HepG2 (cell line): ENCODE measurements around the gene MED23. TPM values are rescaled to one million over a fixed set of nuclear protein-coding genes. Genes with fewer than 3 reads are reported as not detected.

ENCODE experiments used
- ASH2L ChIP-seq: fragments of 300-600, 200-600 bp; sonication (generic); IDR thresholded peaks from 2 replicates; pipeline ENCODE4 v1.7.0; 2017; ENCODE audit warnings: low read depth, mild to moderate bottlenecking, moderate library complexity, mixed read lengths, low read length; ENCODE audit not compliant: insufficient read length
- GABPB1 ChIP-seq: IDR thresholded peaks from 2 replicates; pipeline ENCODE4 v1.6.1; 2016; ENCODE audit warnings: mild to moderate bottlenecking, missing genetic modification reagents, moderate library complexity, missing compliant biosample characterization
- MBD4 ChIP-seq: IDR thresholded peaks from 2 replicates; pipeline ENCODE4 v1.6.1; 2012; ENCODE audit warnings: low read length, inconsistent platforms, borderline replicate concordance
- NR2F1 ChIP-seq, 2 experiments: fragments of 450-650 bp in 1 of 2; formaldehyde crosslinking in 1 of 2; IDR thresholded peaks; 2 replicates each; pipeline versions ENCODE4 v1.5.0 to v1.6.1; 2016 to 2020; ENCODE audit warnings: mild to moderate bottlenecking in 1 of 2, missing compliant biosample characterization in 1 of 2, missing genetic modification reagents in 1 of 2, moderate library complexity in 1 of 2
- POGZ ChIP-seq: sonication (generic); formaldehyde crosslinking; IDR thresholded peaks from 2 replicates; pipeline ENCODE4 v1.4.0; 2020; ENCODE audit warnings: mild to moderate bottlenecking, missing genetic modification reagents
- TP53 ChIP-seq: sonication (generic); formaldehyde crosslinking; conservative IDR thresholded peaks from 2 replicates; pipeline ENCODE4 v1.4.0; 2020; ENCODE audit warnings: missing genetic modification reagents
- ZNF232 ChIP-seq: sonication (generic); formaldehyde crosslinking; IDR thresholded peaks from 2 replicates; pipeline ENCODE4 v1.4.0; 2020; ENCODE audit warnings: missing genetic modification reagents, borderline replicate concordance
- ZNF660 ChIP-seq: sonication (generic); formaldehyde crosslinking; IDR thresholded peaks from 2 replicates; pipeline ENCODE4 v1.5.1; 2020; ENCODE audit warnings: mild to moderate bottlenecking, low read depth, missing genetic modification reagents, borderline replicate concordance
- ZNF724P ChIP-seq: sonication (generic); formaldehyde crosslinking; IDR thresholded peaks from 2 replicates; pipeline ENCODE4 v1.8.0; 2022; ENCODE audit warnings: missing genetic modification reagents, borderline replicate concordance
- ZNF841 ChIP-seq: sonication (generic); formaldehyde crosslinking; IDR thresholded peaks from 2 replicates; pipeline ENCODE4 v1.8.1; 2023; ENCODE audit warnings: missing genetic modification reagents, borderline replicate concordance
- polyA plus RNA-seq, 8 experiments: library from polyadenylated mRNA; depleted of rRNA in 3 of 8; stranded (reverse) in 7 of 8; unstranded in 1 of 8; fragments of >200 nt; fragmentation: Illumina TruSeq in 4 of 8; extraction: Trizol in 4 of 8; gene quantifications; 2 replicates each; pipeline versions ENCODE4 v1.2.1 to v1.2.3, GENCODE V29; 2011 to 2016; ENCODE audit warnings: low read depth in 4 of 8, missing spikeins in 1 of 8, mixed read lengths in 1 of 8; ENCODE audit not compliant: insufficient read depth in 1 of 8
- total RNA-seq, 5 experiments: library from RNA; depleted of rRNA; stranded (reverse); fragments of >200 nt; fragmentation: Illumina TruSeq; extraction: Trizol; gene quantifications; 2 replicates each; pipeline ENCODE4 v1.2.3, GENCODE V29; 2016; ENCODE audit warnings: low read depth in 1 of 5
- TF ChIP-seq, protein P1 (sequence below), 2 experiments: IDR thresholded peaks; 2 replicates each; pipeline ENCODE4 v1.6.1; 2011 to 2012; ENCODE audit warnings: low read length in 2 of 2, borderline replicate concordance in 1 of 2, low read depth in 1 of 2, mild to moderate bottlenecking in 1 of 2, moderate library complexity in 1 of 2
- TF ChIP-seq, protein P2 (sequence below): sonication (generic); formaldehyde crosslinking; conservative IDR thresholded peaks from 2 replicates; pipeline ENCODE4 v1.4.0; 2020; ENCODE audit warnings: missing genetic modification reagents
- TF ChIP-seq, protein P3 (sequence below): sonication (generic); formaldehyde crosslinking; conservative IDR thresholded peaks from 2 replicates; pipeline ENCODE4 v1.4.0; 2020; ENCODE audit warnings: missing genetic modification reagents
- TF ChIP-seq, protein P4 (sequence below): IDR thresholded peaks from 2 replicates; pipeline ENCODE4 v1.6.1; 2018; ENCODE audit warnings: missing genetic modification reagents

MED23 gene
- total and polyA plus RNA-seq, 2 of the 13 experiments (the other 11 are each of a cell fraction or from before 2014, with no cell fraction given): 34.9 to 50.5 TPM

DNA sequence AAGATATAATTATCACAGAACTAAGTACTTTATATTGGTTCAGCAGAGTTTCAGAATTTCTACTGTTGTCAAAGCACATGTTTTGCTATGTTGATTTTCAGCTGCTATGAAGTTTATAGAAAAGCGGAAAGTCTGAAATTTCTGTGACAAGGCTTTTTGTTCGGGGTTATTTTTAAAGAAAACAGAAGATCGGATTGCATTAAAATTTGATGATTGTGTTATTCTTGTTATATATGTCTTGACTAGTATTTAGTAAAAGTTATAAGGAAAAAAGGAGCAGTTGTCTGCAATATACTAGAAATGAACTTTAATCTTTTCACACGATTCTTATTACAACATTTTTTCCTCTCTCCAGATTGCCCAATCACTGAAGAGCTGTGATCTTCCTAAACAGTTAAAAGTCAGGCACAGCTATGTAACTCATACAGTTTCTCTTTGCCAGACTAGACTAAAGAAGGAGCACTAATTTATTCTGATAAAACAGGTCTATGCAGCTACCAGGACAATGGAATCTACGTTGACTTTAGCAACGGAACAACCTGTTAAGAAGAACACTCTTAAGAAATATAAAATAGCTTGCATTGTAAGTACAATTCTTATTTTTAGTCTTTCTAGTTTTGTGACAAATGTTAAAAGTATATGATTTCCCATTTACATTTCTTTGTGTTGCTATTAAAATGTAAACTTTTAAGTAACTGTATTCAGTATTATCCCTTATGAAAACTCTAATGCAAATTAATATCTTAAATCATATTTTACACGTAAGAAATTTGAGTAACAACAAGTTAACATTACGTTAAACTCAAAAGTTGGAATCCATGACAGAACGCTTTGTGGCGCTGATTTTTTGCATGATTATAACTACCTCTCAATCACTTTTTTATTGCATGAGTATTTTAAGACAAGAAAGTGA is 9.1 kb upstream of the MED23 start, which contains the start of gene ENPP3 (continued):
- TF ChIP-seq, protein P1, sequence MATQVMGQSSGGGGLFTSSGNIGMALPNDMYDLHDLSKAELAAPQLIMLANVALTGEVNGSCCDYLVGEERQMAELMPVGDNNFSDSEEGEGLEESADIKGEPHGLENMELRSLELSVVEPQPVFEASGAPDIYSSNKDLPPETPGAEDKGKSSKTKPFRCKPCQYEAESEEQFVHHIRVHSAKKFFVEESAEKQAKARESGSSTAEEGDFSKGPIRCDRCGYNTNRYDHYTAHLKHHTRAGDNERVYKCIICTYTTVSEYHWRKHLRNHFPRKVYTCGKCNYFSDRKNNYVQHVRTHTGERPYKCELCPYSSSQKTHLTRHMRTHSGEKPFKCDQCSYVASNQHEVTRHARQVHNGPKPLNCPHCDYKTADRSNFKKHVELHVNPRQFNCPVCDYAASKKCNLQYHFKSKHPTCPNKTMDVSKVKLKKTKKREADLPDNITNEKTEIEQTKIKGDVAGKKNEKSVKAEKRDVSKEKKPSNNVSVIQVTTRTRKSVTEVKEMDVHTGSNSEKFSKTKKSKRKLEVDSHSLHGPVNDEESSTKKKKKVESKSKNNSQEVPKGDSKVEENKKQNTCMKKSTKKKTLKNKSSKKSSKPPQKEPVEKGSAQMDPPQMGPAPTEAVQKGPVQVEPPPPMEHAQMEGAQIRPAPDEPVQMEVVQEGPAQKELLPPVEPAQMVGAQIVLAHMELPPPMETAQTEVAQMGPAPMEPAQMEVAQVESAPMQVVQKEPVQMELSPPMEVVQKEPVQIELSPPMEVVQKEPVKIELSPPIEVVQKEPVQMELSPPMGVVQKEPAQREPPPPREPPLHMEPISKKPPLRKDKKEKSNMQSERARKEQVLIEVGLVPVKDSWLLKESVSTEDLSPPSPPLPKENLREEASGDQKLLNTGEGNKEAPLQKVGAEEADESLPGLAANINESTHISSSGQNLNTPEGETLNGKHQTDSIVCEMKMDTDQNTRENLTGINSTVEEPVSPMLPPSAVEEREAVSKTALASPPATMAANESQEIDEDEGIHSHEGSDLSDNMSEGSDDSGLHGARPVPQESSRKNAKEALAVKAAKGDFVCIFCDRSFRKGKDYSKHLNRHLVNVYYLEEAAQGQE (IDR thresholded peaks at IDR 0.05; ENCODE audit: borderline replicate concordance in 1 of 2, low read depth in 1 of 2, low read length in 2 of 2): no peak; a peak in 1 of 4 replicates
- TF ChIP-seq, protein P2, sequence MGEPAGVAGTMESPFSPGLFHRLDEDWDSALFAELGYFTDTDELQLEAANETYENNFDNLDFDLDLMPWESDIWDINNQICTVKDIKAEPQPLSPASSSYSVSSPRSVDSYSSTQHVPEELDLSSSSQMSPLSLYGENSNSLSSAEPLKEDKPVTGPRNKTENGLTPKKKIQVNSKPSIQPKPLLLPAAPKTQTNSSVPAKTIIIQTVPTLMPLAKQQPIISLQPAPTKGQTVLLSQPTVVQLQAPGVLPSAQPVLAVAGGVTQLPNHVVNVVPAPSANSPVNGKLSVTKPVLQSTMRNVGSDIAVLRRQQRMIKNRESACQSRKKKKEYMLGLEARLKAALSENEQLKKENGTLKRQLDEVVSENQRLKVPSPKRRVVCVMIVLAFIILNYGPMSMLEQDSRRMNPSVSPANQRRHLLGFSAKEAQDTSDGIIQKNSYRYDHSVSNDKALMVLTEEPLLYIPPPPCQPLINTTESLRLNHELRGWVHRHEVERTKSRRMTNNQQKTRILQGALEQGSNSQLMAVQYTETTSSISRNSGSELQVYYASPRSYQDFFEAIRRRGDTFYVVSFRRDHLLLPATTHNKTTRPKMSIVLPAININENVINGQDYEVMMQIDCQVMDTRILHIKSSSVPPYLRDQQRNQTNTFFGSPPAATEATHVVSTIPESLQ (CRISPR knock-in tag): no peak
- TF ChIP-seq ZNF660 (CRISPR knock-in tag) (no peak), TP53 (CRISPR knock-in tag) (no peak), POGZ (peak; percentile 28; the same call in 1 of the 2 replicates), GABPB1 (CRISPR knock-in tag) (no peak), NR2F1 (CRISPR knock-in tag; IDR thresholded peaks at IDR 0.05) (no peak), MBD4 (0 out of 2 replicates have a peak, but pooled peaks have one; percentile 54), ZNF232 (CRISPR knock-in tag) (no peak), ZNF841 (CRISPR knock-in tag) (no peak), ASH2L (peak; percentile 40), ZNF724P (CRISPR knock-in tag) (no peak)
- TF ChIP-seq, protein P3, sequence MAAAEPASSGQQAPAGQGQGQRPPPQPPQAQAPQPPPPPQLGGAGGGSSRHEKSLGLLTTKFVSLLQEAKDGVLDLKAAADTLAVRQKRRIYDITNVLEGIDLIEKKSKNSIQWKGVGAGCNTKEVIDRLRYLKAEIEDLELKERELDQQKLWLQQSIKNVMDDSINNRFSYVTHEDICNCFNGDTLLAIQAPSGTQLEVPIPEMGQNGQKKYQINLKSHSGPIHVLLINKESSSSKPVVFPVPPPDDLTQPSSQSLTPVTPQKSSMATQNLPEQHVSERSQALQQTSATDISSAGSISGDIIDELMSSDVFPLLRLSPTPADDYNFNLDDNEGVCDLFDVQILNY: no peak
- TF ChIP-seq, protein P4, sequence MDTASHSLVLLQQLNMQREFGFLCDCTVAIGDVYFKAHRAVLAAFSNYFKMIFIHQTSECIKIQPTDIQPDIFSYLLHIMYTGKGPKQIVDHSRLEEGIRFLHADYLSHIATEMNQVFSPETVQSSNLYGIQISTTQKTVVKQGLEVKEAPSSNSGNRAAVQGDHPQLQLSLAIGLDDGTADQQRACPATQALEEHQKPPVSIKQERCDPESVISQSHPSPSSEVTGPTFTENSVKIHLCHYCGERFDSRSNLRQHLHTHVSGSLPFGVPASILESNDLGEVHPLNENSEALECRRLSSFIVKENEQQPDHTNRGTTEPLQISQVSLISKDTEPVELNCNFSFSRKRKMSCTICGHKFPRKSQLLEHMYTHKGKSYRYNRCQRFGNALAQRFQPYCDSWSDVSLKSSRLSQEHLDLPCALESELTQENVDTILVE (CRISPR knock-in tag): peak; percentile 71; the same call in 1 of the 2 replicates
